HG02852 (cell line): ENCODE data around the gene TTC39C.
"Not testable (repeated sequence)": the region's sequence is repeated elsewhere in the genome, so short reads cannot be mapped to it uniquely, and the experiment has no call there.

Experiments
- ATAC-seq: cut with Tn5 transposase; IDR thresholded peaks from one replicate; pipeline ENCODE4 v1.9.1; 2021; ENCODE audit warnings: mild to moderate bottlenecking, moderate library complexity; ENCODE audit not compliant: unreplicated experiment

Gene TTC39C

DNA sequence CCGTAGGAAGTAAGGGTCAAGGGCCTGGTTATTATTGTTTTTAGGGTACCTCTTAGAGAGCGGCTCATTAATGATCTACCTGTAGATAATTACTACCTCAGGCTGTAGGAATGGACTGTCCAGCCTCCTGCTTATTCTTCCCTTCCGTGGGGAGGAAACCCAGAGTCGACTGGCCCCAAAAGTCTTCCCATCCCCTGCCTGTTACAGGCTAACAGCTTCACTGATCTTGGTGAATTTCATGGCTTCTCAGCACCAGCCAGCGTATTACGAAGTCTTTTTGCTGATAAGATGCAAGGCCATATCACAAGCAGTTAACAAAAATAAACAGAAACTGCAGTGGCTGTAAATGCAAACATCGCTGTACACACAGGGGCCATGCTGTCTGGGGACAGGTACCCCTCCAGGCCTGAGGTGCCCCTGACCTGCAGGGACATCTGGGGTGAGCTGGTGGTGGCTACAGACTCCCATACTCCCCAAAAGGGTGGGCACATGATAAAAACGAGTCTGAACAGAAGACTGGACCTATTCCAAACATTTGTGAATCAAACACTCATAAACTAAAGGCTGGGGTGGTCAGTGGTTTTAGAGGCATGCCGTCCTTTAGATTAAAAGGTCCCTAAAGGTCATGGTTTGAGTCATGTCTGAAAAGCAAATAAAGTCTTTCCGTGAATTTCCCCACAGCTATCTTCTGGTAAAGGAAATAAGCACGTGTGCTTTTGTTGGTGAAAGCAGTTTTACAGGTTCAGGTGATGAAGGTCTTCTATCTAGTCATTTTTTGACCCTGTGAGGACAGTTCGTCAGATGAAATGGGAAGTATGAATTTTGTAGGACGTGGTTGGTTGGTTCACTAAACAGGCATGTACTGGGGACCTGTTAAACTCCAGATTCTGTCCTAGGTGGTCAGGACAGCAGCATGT is 36.7 kb downstream of the TTC39C start:
- ATAC-seq = peak; percentile 60

GRCh38 chr18:24052053-24052452 is 37.5 kb downstream of the TTC39C start:
- no peak for ATAC-seq

DNA sequence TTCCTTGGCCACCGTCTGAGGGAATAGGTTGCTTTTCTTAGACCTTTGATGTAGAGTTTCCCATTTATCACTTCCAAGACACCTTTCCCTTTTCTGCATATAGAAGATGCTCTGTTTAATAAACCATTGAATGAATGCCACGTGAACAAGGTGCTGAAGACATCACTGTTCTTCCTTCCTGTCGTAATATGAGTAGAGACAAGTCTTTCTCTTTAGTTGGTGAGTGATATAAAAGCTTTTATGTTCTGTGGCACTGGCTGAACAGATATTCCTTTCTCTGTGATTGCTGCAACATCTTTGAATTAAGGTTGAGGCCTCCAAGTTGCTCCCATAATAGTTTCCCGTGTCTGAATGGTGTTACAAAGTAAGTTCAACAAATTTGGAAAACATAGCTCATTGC is 38.7 kb downstream of the TTC39C start:
- ATAC-seq = no peak

DNA sequence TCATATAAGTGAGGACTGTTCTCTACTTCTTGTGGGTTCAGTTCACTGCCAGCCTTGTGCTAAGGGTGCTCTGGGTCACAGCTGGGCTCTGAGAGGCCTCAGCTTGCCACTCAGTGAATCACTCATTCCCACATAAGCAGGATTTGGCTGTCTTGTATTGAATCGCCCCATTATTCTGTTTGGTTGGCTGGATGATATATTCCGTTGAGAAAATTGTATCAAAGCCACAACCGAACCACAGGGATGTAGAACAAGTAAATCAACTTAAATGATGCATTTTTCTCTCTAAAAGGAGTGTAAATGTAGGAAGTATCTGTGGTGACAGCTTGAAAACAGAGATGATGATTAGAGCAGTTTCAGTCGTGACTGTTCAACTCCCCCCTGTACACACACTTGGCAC is 39.6 kb downstream of the TTC39C start:
- no peak for ATAC-seq

DNA sequence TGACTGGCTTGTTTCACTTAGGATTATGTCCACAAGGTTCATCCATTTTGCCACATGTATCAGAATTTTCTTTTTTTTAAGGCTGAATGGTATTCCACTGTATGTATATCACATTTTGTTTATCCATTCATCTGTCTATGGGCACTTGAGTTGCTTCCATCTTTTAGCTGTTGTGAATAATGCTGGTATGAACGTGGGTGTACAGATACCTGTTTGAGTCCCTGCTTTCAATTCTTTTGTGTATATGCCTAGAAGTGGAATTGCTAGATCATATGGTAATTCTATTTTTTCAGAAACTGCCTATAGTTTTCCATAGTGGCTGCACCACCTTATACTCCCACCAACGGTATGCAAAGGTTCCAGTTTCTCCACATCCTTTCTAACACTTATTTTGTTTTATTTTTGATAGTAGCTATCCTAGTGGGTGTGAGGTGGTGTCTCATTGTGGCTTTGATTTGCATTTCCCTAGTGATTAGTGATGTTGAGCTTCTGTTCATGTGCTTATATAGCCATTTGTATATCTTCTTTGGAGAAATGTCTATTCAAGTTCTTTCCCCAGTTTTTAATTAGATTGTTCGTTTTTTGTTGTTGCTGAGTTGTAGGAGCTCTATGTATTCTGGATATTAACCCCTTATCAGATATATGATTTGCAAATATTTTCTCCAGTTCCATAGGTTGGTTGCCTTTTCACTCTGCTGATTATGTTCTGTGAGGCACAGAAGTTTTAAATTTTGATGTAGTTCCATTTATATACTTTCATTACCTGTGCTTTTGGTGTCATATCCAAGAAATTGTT is 40.7 kb downstream of the TTC39C start:
- ATAC-seq = no peak

GRCh38 chr18:24055878-24056277 is 41.3 kb downstream of the TTC39C start:
- ATAC-seq = no peak

- no peak for ATAC-seq
Measured at GRCh38 chr18:24056506-24056905, 42.0 kb downstream of the TTC39C start.

DNA sequence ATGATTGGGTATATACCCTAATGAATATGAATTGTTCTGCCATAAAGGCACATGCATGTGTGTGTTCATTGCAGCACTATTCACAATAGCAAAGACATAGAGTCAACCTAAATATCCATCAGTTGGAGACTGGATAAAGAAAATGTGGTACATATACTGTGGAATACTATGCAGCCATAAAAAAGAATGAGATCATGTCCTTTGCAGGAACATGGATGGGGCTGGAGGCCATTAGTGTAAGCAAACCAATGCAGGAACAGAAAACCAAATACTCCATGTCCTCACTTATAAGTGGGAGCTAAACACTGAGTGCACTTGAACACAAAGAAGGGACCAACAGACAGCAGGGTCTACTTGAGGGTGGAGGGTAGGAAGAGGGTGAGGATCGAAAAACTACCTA is 43.2 kb downstream of the TTC39C start:
- ATAC-seq = no peak

DNA sequence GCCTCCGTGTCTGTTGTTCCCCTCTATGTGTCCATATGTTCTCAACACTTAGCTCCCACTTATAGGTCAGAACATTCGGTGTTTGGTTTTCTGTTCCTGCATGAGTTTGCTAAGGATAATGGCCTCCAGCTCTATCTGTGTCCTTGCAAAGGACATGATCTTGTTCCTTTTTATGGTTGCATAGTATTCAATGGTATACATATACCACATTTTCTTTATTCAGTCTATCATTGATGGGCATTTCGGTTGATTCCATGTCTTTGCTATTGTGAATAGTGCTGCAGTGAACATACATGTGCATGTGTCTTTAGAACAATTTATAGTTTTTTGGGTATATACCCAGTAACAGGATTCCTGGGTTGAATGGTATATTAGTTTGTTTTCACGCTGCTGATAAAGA is 44.8 kb downstream of the TTC39C start:
- ATAC-seq = not testable (repeated sequence)

- ATAC-seq = no peak
Measured at GRCh38 chr18:24060644-24061043, 46.1 kb downstream of the TTC39C start.

- ATAC-seq = no peak
Measured at GRCh38 chr18:24063121-24063731, 48.7 kb downstream of the TTC39C start.

- ATAC-seq = no peak
Measured at GRCh38 chr18:24064391-24065100, 50.0 kb downstream of the TTC39C start.

DNA sequence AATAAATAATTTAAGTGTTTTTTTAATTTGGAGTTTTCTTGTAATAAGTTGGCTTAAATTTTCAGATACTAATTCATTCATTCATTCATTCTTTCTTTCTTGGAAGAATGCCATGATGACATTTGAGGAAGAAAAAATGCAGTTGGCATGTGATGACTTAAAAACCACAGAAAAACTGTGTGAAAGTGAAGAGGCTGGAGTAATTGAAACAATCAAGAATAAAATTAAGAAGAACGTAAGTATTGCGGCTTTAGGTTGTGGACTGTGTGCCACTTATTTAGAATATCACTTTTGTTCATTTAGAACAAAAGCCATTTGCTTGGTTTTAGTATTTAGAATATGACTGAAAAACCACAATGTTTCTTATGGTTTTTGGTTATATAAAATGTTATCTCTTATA is 51.4 kb downstream of the TTC39C start:
- no peak for ATAC-seq

DNA sequence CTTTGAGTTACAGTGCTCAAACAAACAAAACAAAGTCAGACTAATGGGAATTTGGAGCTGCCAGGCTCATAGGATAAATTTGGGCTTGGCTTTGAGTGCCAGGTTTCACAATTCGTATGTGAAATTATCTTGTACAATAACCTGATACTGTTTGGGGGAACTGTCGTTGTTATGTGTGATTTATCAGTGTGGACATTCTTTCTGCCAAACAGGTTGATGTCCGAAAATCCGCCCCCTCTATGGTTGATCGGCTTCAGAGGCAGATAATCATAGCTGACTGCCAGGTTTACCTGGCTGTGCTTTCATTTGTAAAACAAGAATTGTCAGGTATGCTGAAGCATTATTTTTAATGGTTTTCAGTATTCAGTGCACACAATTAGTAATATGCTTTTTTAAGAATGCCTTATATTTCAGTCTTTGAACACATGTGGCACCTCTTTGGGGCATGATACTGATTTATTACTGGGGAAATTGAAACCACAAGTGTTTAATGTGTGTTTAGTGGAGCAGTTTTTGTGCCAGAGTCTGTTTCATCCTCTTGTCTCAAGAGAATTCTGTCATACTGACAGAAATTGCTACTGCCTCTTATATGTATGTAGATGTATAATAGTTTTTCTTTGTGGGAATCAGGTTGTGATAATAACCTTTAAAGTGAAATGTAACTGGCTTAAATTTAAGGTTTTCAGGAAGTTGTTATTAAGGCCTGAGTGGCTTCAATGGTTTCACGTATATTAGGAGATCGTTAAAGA is 54.6 kb downstream of the TTC39C start:
- ATAC-seq = no peak

- no peak for ATAC-seq
Measured at GRCh38 chr18:24071029-24071428, 56.5 kb downstream of the TTC39C start.

DNA sequence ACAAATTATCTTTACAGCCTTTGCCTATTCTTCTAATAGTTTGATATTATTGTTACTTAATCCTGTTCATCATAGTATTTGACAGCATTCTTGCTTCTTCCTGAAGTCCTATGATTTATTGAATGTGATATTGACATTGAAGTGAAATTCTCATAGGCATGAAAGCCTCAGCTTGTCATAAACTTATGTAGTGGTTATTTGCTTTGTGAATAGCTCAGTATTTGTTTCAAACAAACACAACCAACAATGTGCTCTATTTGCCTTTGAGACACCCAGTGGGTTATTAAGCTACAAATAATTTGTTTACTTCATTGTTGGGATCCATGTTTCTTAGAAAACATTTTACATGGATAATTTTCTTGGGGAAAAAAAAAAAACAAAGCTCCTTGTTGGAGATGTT is 57.2 kb downstream of the TTC39C start:
- no peak for ATAC-seq

- ATAC-seq = no peak
Measured at GRCh38 chr18:24072743-24073142, 58.2 kb downstream of the TTC39C start.

GRCh38 chr18:24073791-24074190 is 59.2 kb downstream of the TTC39C start:
- no peak for ATAC-seq

GRCh38 chr18:24074757-24075156 is 60.2 kb downstream of the TTC39C start:
- not testable (repeated sequence) for ATAC-seq
